ENCODE measurements around the gene TMTC4. TPM values are rescaled to one million over a fixed set of nuclear protein-coding genes. Genes with fewer than 3 reads are reported as not detected.
"Not testable (repeated sequence)": the region's sequence is repeated elsewhere in the genome, so short reads cannot be mapped to it uniquely, and the experiment has no call there.

Gene TMTC4, protein sequence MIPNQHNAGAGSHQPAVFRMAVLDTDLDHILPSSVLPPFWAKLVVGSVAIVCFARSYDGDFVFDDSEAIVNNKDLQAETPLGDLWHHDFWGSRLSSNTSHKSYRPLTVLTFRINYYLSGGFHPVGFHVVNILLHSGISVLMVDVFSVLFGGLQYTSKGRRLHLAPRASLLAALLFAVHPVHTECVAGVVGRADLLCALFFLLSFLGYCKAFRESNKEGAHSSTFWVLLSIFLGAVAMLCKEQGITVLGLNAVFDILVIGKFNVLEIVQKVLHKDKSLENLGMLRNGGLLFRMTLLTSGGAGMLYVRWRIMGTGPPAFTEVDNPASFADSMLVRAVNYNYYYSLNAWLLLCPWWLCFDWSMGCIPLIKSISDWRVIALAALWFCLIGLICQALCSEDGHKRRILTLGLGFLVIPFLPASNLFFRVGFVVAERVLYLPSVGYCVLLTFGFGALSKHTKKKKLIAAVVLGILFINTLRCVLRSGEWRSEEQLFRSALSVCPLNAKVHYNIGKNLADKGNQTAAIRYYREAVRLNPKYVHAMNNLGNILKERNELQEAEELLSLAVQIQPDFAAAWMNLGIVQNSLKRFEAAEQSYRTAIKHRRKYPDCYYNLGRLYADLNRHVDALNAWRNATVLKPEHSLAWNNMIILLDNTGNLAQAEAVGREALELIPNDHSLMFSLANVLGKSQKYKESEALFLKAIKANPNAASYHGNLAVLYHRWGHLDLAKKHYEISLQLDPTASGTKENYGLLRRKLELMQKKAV
- 1 to 10 TPM; 4.6 to 9.1 (median 7.7) TPM for total RNA-seq
- 3.8 TPM for polyA plus RNA-seq
- long read RNA-seq, donor 1, transcript TMTC4-203 (18 exons, 3,483 nt): major isoform, 9 of 21 reads
- long read RNA-seq, donor 1, partial matches to known transcripts: 4 of 21 reads
- long read RNA-seq, donor 1, other reads (novel, unspliced or antisense): 6 of 21 reads
- long read RNA-seq, donor 2, transcript TMTC4-203 (18 exons, 3,483 nt): major isoform, 7 of 15 reads
- long read RNA-seq, donor 2, partial matches to known transcripts: 1 of 15 reads
- long read RNA-seq, donor 2, other reads (novel, unspliced or antisense): 4 of 15 reads
- long read RNA-seq, donor 3, transcript TMTC4-203 (18 exons, 3,483 nt): major isoform, 12 of 28 reads
- long read RNA-seq, donor 3, partial matches to known transcripts: 7 of 28 reads
- long read RNA-seq, donor 3, other reads (novel, unspliced or antisense): 6 of 28 reads
- long read RNA-seq, donor 4, partial matches to known transcripts: 0 of 6 reads
- long read RNA-seq, donor 4, other reads (novel, unspliced or antisense): 2 of 6 reads

DNA sequence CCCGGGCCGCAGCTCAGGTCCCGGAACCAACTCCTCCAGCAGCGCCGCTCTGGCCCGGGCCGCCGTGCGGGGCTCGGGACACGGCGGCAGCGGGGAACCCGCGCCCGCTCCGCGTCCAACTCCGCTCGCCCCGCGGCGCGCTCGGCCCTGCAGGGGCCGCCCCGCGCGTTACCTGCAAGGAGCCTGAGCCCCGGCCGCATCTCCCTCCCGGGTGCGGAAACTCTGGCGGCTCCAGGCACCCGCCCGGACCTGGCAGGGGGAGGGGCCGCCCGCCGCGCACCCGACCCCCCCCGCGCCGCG is at the start of gene TMTC4:
TMTC4 (minus strand) TSS at position 224 of the 300 bp plus-strand sequence. CDS start 4,433 bp downstream, outside the sequence.
- under 1% methylated on average over 45 of the region's 45 CpGs for WGBS
- Histone ChIP-seq H3K4me1 (ENCODE audit: control insufficient read depth, insufficient read depth, low read length) (no peaks in the 10 kb centered on the region), H3K4me3 (ENCODE audit: low read length) (peak within 1 kb of the TSS; percentile 92), H3K9me3 (ENCODE audit: control insufficient read depth, low read length) (no peaks in the 10 kb centered on the region), H3K27ac (ENCODE audit: low read length) (peak within 1 kb of the TSS; percentile 73), H3K27me3 (ENCODE audit: control insufficient read depth, insufficient read depth) (no peaks in the 10 kb centered on the region)
- intact Hi-C loops (cut with DNase I): no loop called here
- DNase-seq (no peak), ATAC-seq (no peak)

DNA sequence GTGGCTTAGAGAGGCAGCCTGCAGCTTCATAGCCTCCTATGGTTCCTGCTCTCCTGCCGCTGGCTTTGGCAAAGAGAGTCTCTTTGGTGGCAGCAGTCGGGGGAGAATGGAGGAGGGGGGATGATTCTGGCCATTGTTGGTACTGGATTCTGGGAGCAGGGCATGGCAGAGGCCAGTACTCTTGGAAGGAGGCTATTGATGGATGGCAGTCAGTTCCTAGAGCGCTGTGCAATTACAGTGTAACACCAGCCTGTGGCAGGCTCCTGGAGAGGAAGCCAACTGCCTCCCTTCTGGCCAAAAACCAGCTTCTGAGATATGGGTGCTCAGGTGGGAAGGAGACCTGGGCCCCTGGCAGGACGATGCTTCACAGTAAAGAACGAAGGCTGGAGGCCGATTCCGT is 47.9 kb upstream of the TMTC4 start:
- Histone ChIP-seq H3K27me3 (ENCODE audit: control insufficient read depth, insufficient read depth) (no peaks in the 10 kb centered on the region), H3K27ac (ENCODE audit: low read length) (no peak overlapping the region), H3K9me3 (ENCODE audit: control insufficient read depth, low read length) (no peaks in the 10 kb centered on the region), H3K4me3 (ENCODE audit: low read length) (no peak overlapping the region), H3K4me1 (ENCODE audit: control insufficient read depth, insufficient read depth, low read length) (no peaks in the 10 kb centered on the region)
- no peak for ATAC-seq
- WGBS: 86% methylated on average over 7 of the region's 7 CpGs
- intact Hi-C loops (cut with DNase I): loop anchor here in 1 of 4 donors (10.0 kb wide), 1 partner anchor 382 kb away; no protein-coding TSS in a partner anchor
- DNase-seq: no peak

DNA sequence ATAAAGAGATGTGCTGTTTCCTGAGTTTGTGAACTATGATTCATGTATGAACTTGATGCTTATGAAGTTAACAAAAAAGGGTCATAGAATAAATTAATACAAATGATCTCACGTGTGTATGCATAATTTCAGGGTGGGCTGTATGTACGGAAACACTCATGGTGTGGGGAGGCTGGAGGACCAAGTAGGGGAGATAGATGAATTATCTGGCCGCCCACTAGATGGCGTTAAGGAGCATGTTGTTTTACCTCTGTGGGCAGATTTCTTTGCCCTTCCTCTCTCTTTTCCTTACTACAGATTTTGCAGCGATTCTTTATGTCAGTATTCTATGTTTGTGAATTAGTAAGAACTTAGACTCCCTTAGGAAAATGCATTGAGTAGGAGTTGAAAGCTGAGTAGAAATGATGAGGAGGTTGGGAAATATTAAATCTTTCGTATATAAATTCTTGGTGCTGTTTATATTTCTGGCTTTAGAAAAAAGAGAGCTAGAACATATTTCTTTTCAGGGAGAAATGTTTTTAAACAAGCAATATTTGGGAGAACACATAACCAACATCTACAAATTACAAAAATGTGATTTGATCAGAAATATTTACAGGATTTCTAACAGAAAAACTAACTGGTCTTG is 47.4 kb upstream of the TMTC4 start:
- DNase-seq (peak in 1 of 3 donors; percentile 45), ATAC-seq (peak in 1 of 2 donors; percentile 61)
- no peaks in the 10 kb centered on the region for H3K4me1 ChIP-seq (ENCODE audit: control insufficient read depth, insufficient read depth, low read length)
- 16% methylated on average over 6 of the region's 6 CpGs for WGBS
- no peak overlapping the region for H3K27ac ChIP-seq (ENCODE audit: low read length)
- no peak overlapping the region for H3K4me3 ChIP-seq (ENCODE audit: low read length)
- no peaks in the 10 kb centered on the region for H3K9me3 ChIP-seq (ENCODE audit: control insufficient read depth, low read length)
- intact Hi-C loops (cut with DNase I): loop anchor here in 1 of 4 donors (10.0 kb wide), 1 partner anchor 383 kb away; no protein-coding TSS in a partner anchor
- no peaks in the 10 kb centered on the region for H3K27me3 ChIP-seq (ENCODE audit: control insufficient read depth, insufficient read depth)

DNA sequence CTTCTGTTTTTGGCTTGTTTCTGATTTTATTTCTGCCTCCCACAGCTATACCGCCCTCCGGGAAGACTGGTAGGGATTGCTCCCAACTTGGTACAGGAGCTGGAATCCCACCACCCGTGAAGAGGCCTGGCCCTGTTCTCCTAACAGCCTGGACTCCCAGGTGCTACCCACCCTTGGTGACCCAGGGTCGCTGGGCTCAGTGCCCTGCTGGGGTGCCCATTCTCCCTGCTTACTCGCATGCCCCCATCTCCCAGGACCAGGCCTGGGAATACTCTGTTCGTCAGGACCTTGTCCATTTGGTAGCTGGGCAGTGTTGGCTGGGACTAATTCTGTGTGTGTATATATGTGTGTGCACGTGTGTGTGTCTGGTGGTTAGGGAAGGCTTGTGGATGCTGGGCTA is 41.0 kb upstream of the TMTC4 start:
- DNase-seq (no peak), ATAC-seq (no peak)
- intact Hi-C loops (cut with DNase I): loop anchor here in 1 of 4 donors (5.0 kb wide), 1 partner anchor 272 kb away; no protein-coding TSS in a partner anchor
- Histone ChIP-seq H3K4me3 (ENCODE audit: low read length) (no peak overlapping the region), H3K4me1 (ENCODE audit: control insufficient read depth, insufficient read depth, low read length) (no peaks in the 10 kb centered on the region), H3K27ac (ENCODE audit: low read length) (no peak overlapping the region), H3K9me3 (ENCODE audit: control insufficient read depth, low read length) (no peaks in the 10 kb centered on the region), H3K27me3 (ENCODE audit: control insufficient read depth, insufficient read depth) (no peaks in the 10 kb centered on the region)
- 90% methylated on average over 7 of the region's 7 CpGs for WGBS

DNA sequence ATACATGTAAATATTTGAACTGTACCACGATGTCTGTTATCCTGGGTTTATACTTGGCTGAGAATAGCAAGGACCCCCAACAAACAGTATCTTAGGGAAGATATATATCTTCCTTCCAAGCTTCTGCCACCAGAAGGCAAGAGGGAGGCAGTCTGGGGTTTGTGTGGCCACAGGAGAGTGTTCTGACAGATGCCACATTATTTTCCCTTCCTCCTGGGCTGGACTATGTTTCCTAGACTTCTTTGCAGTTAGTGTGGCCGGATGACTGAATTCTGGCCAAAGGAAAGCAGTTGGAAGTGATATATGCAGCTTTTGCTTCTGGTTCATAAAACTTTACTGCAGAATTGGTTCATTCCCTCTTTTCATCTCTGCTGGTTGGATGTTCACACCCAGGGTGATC is 39.9 kb upstream of the TMTC4 start:
- WGBS: 53% methylated on average over 2 of the region's 2 CpGs
- no peak overlapping the region for H3K4me3 ChIP-seq (ENCODE audit: low read length)
- no peaks in the 10 kb centered on the region for H3K4me1 ChIP-seq (ENCODE audit: control insufficient read depth, insufficient read depth, low read length)
- ATAC-seq (no peak), DNase-seq (no peak)
- no peaks in the 10 kb centered on the region for H3K27me3 ChIP-seq (ENCODE audit: control insufficient read depth, insufficient read depth)
- intact Hi-C loops (cut with DNase I): no loop called here
- H3K9me3 ChIP-seq (ENCODE audit: control insufficient read depth, low read length): no peaks in the 10 kb centered on the region
- no peak overlapping the region for H3K27ac ChIP-seq (ENCODE audit: low read length)

DNA sequence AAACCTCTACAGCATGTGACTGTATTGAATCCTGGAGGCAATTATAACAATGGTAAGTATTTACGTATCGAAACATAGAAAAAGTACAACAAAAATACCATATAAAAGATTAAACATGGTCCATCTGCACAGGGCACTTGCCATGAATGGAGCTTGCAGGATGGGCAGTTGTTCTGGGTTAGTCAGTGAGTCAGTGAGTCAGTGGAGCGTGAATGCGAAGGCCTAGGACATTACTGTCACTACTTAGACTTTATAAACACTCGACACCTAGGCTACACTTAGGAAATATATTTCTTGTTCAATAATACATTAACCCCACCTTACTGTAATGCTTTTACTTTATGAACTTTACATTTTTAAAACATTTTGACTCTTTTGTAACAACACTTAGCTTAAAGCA is 35.6 kb upstream of the TMTC4 start:
- intact Hi-C loops (cut with DNase I): no loop called here
- Histone ChIP-seq H3K9me3 (ENCODE audit: control insufficient read depth, low read length) (no peaks in the 10 kb centered on the region), H3K27ac (ENCODE audit: low read length) (no peak overlapping the region), H3K4me1 (ENCODE audit: control insufficient read depth, insufficient read depth, low read length) (no peaks in the 10 kb centered on the region), H3K27me3 (ENCODE audit: control insufficient read depth, insufficient read depth) (no peaks in the 10 kb centered on the region), H3K4me3 (ENCODE audit: low read length) (no peak overlapping the region)
- 95% methylated on average over 5 of the region's 5 CpGs for WGBS
- DNase-seq (no peak), ATAC-seq (no peak)

DNA sequence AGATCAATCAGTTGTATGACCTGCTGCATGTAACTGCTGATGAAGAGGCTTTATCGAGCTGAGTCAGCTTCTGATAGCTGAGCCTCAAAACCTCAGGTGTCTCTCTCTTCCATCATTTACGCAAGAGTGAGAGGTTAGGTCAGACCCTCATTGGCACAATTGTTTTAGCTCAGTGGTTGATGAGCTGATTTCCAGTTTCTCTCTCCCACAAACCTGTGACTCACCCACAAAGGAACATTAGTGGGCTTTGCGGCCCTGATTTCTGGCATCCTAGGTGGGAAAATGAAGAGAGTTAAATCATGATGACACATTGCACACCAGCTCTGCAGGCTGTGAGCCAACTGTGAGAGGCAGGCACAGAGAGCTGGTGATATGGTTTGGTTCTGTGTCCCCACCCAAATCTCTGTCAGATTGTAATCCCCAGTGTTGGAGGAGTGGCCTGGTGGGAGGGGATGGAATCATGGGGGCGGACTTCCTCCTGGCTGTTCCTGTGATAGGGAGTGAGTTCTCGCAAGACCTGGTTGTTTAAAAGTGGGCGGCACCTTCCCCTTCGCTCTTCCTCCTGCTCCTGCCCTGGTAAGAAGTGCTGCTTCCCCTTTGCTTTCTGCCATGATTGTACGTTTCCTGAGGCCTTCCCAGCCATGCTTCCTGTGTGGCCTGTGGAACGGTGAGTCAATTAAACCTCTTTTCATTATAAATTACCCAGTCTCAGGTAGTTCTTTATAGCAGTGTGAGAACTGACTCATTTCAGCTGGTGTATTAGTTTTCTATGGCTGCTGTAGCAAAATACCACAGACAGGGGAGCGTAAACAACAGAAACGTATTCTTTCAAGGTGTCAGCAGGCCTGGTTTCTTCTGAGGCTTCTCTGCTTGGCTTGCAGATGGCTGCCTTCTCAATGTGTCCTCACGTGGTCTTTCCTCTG is 33.5 kb upstream of the TMTC4 start:
- no peak overlapping the region for H3K4me3 ChIP-seq (ENCODE audit: low read length)
- no peak for DNase-seq
- 78% methylated on average over 12 of the region's 12 CpGs for WGBS

DNA sequence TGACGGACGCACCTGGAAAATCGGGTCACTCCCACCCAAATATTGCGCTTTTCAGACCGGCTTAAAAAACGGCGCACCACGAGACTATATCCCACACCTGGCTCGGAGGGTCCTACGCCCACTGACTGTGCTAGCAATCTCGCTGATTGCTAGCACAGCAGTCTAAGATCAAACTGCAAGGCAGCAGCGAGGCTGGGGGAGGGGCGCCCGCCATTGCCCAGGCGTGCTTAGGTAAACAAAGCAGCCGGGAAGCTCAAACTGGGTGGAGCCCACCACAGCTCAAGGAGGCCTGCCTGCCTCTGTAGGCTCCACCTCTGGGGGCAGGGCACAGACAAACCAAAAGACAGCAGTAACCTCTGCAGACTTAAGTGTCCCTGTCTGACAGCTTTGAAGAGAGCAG is 23.7 kb upstream of the TMTC4 start:
- WGBS: 56% methylated on average over 8 of the region's 16 CpGs
- H3K27ac ChIP-seq (ENCODE audit: low read length): not testable (repeated sequence)

More for the DNA sequence above, 33.5 kb upstream of the TMTC4 start:
- H3K27me3 ChIP-seq (ENCODE audit: control insufficient read depth, insufficient read depth): no peaks in the 10 kb centered on the region
- intact Hi-C loops (cut with DNase I): no loop called here
- no peak for ATAC-seq
- H3K27ac ChIP-seq (ENCODE audit: low read length): no peak overlapping the region
- H3K9me3 ChIP-seq (ENCODE audit: control insufficient read depth, low read length): no peaks in the 10 kb centered on the region
- H3K4me1 ChIP-seq (ENCODE audit: control insufficient read depth, insufficient read depth, low read length): no peaks in the 10 kb centered on the region

DNA sequence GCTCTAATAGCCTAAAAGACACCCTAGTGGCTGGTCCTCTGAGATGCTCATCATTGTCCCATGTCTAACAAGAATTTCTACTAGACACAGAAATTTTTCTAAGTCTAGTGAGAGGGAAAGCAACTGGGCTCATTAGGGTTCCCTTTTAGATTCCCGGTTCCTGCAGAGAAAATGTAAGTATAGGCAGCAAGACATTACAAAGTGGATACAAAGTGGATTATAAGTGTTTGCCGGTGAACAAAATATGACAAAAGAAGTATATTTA is 20.8 kb upstream of the TMTC4 start:
- Histone ChIP-seq H3K27ac (ENCODE audit: low read length) (no peak overlapping the region), H3K27me3 (ENCODE audit: control insufficient read depth, insufficient read depth) (no peaks in the 10 kb centered on the region), H3K4me1 (ENCODE audit: control insufficient read depth, insufficient read depth, low read length) (no peaks in the 10 kb centered on the region), H3K4me3 (ENCODE audit: low read length) (no peak overlapping the region), H3K9me3 (ENCODE audit: control insufficient read depth, low read length) (no peaks in the 10 kb centered on the region)
- WGBS: 99% methylated on average over 2 of the region's 2 CpGs
- intact Hi-C loops (cut with DNase I): no loop called here
- ATAC-seq (no peak), DNase-seq (no peak)

More for the DNA sequence above, 23.7 kb upstream of the TMTC4 start:
- intact Hi-C loops (cut with DNase I); H3K4me1 ChIP-seq (ENCODE audit: control insufficient read depth, insufficient read depth, low read length); DNase-seq; H3K9me3 ChIP-seq (ENCODE audit: control insufficient read depth, low read length); H3K27me3 ChIP-seq (ENCODE audit: control insufficient read depth, insufficient read depth); ATAC-seq; H3K4me3 ChIP-seq (ENCODE audit: low read length): not testable (repeated sequence)

Data from right cardiac atrium (tissue), 5 donors.